Activated naive CD4-positive, alpha-beta T cell treated with anti-CD3 and anti-CD28 coated beads, Interleukin-2, amount 50 U/mL, for 72 hours (primary cell): ENCODE data around the gene IL1B. TPM values are rescaled to one million over a fixed set of nuclear protein-coding genes. Genes with fewer than 3 reads are reported as not detected.
"Not testable (repeated sequence)": the region's sequence is repeated elsewhere in the genome, so short reads cannot be mapped to it uniquely, and the experiment has no call there.

ENCODE experiments used
- ATAC-seq, 2 donors: fragments of 150-1000 bp; cut with Tn5 transposase; 2 replicates each; pipeline ENCODE4 v1.10.0; 2021; ENCODE audit warnings: mild to moderate bottlenecking in 2 of 2, moderate library complexity in 2 of 2
- DNase-seq, 2 donors: peaks; one replicate each; pipeline ENCODE4 v3.0.0; 2021 to 2022; ENCODE audit warnings: low spot score in 2 of 2
- H3K27ac Mint-ChIP-seq, 2 donors: one replicate each; pipeline ENCODE4 v1.8.0; 2022; ENCODE audit warnings: mild to moderate bottlenecking in 2 of 2, mixed read lengths in 2 of 2
- H3K36me3 Mint-ChIP-seq, 2 donors: one replicate each; pipeline ENCODE4 v1.8.0; 2022; ENCODE audit warnings: mixed read lengths in 2 of 2
- H3K9me3 Mint-ChIP-seq, 2 donors: one replicate each; pipeline ENCODE4 v1.8.0; 2022; ENCODE audit warnings: mixed read lengths in 2 of 2
- total RNA-seq, 2 donors: library from RNA; stranded (reverse); gene quantifications; one replicate each; pipeline ENCODE4 v1.2.3, GENCODE V29; 2022

The IL1B gene
- total RNA-seq, 2 donors from 2014 or later, result 0.25 TPM; not detected in 1

DNA sequence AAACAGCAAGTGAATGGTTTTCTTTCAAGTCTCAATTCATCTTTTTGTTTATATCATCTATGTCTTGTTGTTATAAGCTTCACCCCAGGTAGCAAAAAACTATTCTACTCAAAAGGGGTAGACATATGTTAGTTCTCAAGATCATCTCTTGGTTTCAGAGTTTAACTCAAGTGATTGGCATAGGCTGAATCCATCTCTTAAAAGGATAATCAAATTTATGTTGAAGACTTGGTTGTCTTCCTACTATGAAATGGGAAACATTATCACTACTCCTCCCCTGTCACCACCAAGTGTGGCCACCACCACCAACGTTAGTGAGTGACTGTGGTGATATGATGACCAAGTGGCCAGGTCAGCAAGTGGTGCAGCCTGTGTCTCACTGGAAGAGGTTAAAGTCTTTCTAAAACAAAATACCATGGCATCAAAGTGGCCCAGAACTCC is 1.5 kb downstream of the IL1B start:
- H3K9me3 Mint-ChIP-seq, result no peaks in the 10 kb centered on the region
- DNase-seq, result no peak
- ATAC-seq, result no peak
- no peak overlapping the region for H3K27ac Mint-ChIP-seq
- no peaks in the 10 kb centered on the region for H3K36me3 Mint-ChIP-seq

DNA sequence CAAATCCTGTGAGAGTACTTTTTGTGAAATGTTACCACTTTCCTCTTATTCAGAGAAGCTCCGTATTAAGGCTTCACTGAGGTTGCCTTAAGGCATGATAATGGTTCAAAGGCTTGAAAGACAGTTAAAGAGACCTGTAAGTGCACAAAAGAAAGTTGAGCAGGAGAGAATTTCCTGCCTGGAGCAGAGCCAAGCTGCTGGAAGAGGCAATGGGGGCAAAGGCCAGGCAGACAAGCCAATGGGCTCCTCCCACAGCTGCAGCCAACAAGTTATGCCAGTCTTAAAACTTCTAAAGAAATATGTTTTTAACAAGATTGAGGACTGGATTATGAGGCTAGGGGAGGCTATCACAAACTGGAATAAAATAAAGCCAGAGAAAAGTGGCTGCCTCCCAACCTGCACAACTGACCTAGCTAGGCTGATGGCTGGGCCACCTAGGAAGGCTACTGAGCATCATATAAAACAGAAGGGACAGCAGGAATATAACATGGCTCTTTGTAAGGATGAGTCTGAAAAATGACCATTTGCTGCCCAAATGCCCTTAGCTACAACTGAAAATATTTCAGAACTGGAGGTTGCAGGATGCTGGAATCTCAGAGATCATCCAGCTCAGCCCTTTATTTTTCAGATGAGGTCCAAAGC is 2.1 kb downstream of the IL1B start:
- DNase-seq, result no peak
- Mint-ChIP-seq H3K9me3 (no peaks in the 10 kb centered on the region), H3K36me3 (no peaks in the 10 kb centered on the region), H3K27ac (no peak overlapping the region)
- ATAC-seq, result no peak

DNA sequence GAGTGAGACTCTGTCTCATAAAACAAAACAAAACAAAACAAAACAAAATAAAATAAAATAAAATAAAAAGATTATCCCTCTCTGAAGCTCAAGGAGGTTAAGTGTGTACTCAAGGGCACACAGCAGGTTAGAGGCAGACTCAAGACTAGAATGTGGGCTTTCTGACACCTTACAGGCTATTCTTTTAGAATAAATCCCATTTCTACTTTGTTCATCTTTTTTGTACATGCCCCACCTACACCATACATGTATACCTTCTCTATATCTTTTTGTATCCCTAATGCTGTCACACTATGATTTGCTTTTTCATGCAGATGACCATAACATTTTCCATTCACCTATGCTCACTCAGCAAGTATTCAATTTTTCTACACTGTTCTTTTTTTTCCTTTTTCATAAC is 2.6 kb downstream of the IL1B start:
- Mint-ChIP-seq H3K36me3 (no peaks in the 10 kb centered on the region), H3K9me3 (no peaks in the 10 kb centered on the region), H3K27ac (no peak overlapping the region)
- DNase-seq, result no peak
- ATAC-seq, result no peak

DNA sequence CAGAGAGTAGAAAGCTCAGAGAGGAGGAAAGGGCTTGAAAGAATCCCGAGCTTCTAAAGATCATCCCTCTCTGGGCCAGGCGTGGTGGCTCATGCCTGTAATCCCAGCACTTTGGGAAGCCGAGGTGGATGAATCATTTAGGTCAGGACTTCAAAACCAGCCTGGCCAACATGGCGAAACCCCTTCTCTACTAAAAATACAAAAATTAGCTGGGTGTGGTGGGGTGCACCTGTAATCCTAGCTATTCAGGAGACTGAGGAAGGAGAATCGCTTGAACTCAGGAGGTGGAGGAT is 3.0 kb downstream of the IL1B start:
- not testable (repeated sequence) for H3K36me3 Mint-ChIP-seq, DNase-seq, ATAC-seq, H3K9me3 Mint-ChIP-seq, H3K27ac Mint-ChIP-seq

DNA sequence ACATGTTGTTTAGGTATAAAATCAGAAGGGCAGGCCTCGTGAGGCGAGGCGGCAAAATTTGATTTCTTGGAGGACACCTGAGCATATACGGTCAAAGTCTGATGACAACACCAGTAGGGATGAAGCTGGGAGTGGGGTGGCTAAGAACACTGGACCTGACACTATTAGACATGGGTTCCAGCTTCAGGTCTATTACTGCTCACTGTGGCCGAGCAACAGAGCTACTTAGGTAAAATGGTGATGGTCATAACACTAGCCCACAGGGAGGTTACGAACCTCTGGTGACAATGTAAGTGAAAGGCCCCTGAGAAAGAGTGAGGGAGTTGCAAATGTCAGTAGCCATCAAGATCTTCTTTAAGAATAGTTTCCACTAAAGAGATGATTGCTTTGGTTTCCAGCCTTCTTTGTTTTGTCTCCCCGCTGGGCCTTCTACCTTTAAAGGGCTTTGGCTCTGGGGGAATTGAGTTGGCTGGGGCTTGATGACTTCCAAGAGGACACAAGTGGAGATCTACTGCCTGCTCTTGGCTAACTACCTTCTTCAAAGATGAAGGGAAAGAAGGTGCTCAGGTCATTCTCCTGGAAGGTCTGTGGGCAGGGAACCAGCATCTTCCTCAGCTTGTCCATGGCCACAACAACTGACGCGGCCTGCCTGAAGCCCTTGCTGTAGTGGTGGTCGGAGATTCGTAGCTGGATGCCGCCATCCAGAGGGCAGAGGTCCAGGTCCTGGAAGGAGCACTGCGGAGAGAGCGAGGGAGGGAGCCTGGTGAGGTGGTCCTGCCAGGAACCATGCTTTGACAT is 3.5 kb downstream of the IL1B start:
- no peaks in the 10 kb centered on the region for H3K9me3 Mint-ChIP-seq
- no peak overlapping the region for H3K27ac Mint-ChIP-seq
- no peak for DNase-seq
- H3K36me3 Mint-ChIP-seq, result no peaks in the 10 kb centered on the region
- no peak for ATAC-seq

DNA sequence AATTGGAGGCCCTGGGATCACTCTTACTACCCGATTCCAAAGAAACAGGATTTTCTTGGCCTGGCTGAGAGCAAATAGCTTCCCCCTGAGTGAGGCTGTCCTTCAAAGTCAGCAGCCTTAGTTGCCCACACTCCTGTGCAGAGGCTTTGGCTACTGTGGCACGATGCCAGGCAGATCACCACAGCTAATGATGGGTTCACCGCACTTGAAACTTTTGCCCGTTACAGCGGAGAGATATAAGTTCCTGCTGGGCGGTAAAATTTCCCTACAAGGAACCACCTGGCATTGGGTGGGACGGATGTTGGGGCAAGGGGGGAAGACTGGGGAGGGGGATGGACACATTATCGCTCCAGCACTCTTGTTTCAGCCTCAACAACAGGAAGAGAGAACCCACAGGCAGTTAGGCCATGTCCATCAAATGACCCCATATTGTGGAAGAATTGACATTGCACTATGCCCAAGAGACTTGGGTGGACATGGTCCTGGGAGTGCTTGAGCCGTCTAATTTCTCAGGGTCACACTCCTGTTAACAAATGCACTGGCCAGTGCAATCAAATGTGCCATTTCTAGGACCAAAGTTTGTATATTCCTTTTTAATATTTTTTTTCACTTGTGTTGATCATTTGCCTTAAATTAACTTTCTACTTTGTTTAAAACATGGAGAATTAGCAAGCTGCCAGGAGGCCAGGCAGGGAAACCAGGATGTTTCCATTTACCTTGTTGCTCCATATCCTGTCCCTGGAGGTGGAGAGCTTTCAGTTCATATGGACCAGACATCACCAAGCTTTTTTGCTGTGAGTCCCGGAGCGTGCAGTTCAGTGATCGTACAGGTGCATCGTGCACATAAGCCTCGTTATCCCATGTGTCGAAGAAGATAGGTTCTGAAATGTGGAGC is 4.4 kb downstream of the IL1B start:
- Mint-ChIP-seq H3K36me3 (no peaks in the 10 kb centered on the region), H3K9me3 (no peaks in the 10 kb centered on the region), H3K27ac (no peak overlapping the region)
- no peak for DNase-seq
- ATAC-seq, result no peak

DNA sequence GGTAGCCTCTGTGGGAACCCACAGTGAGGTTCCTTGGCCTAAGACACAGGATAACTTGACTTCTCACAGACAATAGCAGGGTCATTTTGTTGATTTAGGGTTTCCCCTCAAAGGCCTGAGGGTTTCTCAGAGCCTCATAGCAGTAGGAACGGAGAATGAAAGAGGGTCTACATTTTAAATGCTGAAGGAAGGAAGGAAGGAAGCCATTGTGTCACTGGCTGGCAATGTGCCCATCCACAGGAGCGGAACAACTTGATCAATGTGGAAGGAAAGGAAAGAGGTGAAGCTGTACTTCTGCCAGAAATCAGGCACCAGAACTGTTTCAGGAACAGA is 5.1 kb downstream of the IL1B start:
- Mint-ChIP-seq H3K36me3 (no peaks in the 10 kb centered on the region), H3K27ac (no peak overlapping the region), H3K9me3 (no peaks in the 10 kb centered on the region)
- ATAC-seq, result no peak
- no peak for DNase-seq

DNA sequence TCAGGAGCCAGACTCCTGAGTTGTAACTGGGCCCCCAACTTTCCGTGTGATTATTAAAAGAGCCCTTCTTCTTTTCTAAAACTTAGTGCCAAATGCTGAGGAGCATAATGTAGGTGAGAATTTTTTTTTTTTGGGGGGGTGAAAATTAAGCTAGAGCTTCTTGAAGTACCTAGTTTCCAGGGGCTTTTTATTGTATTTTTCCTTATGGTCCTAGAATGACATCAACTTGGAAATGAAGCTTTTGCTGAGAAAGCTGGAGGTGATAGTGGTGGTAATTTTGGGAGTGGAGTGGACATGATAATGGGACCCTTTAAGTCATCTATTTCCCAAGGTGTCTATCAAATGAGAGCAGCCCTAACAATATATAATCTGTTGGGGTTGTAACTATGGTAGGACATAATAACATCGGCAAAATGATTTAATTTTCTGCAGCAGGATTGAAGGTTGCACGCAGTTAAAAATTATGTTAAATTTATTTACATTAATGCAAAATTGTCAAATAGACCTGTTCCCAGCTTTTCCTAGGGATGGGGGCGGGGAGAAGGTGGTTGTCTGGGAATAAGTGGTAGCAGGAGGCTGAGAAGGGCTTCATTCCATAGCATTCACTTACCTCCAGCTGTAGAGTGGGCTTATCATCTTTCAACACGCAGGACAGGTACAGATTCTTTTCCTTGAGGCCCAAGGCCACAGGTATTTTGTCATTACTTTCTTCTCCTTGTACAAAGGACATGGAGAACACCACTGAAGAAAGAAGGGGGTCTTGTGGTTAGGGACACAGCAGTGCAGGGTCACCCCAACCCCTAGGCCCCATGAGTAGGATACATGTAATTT is 5.7 kb downstream of the IL1B start:
- Mint-ChIP-seq H3K9me3 (no peaks in the 10 kb centered on the region), H3K36me3 (no peaks in the 10 kb centered on the region), H3K27ac (no peak overlapping the region)
- DNase-seq (no peak), ATAC-seq (no peak)

DNA sequence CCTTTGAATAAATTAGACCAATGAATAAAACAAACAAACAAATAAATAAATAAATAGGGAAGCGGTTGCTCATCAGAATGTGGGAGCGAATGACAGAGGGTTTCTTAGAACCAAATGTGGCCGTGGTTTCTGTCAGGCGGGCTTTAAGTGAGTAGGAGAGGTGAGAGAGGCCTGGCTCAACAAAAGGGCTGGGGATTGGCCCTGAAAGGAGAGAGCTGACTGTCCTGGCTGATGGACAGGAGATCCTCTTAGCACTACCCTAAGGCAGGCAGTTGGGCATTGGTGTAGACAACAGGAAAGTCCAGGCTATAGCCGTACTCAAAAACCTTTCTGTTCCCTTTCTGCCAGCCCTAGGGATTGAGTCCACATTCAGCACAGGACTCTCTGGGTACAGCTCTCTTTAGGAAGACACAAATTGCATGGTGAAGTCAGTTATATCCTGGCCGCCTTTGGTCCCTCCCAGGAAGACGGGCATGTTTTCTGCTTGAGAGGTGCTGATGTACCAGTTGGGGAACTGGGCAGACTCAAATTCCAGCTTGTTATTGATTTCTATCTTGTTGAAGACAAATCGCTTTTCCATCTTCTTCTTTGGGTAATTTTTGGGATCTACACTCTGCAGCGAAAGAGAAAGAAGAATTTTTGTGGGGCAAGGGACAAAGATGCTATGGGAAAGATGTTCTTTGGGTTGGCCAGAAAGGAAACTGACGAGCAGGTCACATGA is 6.5 kb downstream of the IL1B start:
- ATAC-seq (no peak), DNase-seq (no peak)
- Mint-ChIP-seq H3K36me3 (no peaks in the 10 kb centered on the region), H3K27ac (no peak overlapping the region), H3K9me3 (no peaks in the 10 kb centered on the region)

DNA sequence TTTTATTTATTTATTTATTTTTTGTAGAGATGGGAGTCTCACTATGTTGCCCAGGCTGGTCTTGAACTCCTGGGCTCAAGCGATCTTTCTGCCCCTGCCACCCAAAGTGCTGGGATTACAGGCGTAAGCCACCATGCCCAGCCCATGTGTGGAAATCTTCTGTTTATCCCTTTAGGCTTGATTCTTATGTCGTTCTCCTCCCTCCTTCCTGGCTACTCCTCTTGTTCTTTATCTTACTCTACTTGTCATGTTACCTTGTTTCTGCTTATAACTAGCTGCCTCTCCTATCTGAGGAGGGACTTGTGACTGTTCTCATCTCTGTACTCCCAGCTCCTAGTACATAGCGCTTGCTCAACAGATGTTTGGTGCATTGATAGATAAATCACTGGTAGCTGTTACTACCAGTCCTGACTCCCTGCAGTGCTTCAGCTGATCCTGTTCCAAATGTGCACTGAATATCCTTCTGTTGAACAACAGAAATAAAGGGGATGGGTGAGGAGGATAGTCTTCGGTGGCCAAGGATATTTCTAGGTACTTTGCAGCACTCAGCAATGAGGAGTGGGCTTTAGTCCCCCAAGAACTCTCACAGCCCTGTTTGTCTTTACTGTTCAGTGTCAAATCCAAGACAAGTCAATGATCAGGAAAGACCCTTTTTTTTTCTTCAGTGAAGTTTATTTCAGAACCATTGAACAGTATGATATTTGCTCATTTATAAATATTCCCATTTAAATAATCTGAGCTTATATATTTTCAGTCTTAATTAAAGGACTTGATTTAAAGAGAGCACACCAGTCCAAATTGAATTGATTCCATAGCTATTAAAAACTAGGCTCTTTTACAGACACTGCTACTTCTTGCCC is 7.2 kb downstream of the IL1B start:
- DNase-seq, result no peak
- no peaks in the 10 kb centered on the region for H3K9me3 Mint-ChIP-seq
- no peak overlapping the region for H3K27ac Mint-ChIP-seq
- no peak for ATAC-seq
- no peaks in the 10 kb centered on the region for H3K36me3 Mint-ChIP-seq

DNA sequence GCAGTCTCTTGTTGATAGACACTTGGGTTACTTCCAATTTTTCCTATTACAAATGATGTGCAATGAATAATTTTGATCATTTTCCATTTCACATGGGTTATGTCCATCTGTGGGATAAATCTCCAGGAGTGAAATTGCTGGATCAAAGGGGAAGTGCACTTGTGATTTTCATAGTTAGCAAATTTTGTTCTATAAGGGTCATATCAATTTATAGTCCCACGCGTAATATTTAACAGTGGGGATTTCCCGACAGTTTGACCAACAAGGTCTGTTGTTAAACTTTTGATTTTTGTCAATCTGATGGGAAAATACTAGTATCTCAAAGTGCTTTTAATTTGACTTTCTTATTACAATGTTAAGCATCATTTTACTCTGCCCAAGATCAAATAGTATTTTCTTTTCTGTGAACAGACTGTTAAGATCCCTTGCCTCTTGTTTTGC is 8.3 kb downstream of the IL1B start:
- no peak for ATAC-seq
- DNase-seq, result no peak
- no peaks in the 10 kb centered on the region for H3K9me3 Mint-ChIP-seq
- H3K36me3 Mint-ChIP-seq, result no peaks in the 10 kb centered on the region
- no peak overlapping the region for H3K27ac Mint-ChIP-seq

DNA sequence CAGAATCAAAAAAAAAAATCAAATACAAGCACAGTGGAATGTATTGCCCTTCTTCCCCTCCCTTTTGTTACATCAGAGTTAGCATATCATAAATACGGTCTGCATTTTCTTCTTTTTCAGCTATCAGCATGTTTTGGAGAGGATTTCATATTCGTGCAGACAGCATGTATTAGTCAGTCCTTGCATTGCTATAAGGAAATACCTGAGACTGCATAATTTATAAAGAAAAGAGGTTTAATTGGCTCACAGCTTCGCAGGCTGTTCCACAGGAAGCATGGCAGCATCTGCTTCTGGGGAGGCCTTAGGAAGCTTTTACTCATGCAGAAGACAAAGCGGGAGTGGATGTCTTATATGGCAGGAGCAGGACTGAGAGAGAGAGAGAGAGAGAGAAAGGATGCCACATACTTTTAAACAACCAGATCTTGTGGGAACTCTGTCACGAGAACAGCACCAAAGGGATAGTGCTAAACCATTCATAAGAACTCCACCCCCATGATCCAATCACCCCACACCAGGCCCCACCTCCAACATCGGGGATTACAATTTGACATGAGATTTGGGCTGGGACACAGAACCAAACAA is 8.9 kb downstream of the IL1B start:
- ATAC-seq (no peak), DNase-seq (no peak)
- Mint-ChIP-seq H3K9me3 (no peaks in the 10 kb centered on the region), H3K27ac (no peak overlapping the region), H3K36me3 (no peaks in the 10 kb centered on the region)

DNA sequence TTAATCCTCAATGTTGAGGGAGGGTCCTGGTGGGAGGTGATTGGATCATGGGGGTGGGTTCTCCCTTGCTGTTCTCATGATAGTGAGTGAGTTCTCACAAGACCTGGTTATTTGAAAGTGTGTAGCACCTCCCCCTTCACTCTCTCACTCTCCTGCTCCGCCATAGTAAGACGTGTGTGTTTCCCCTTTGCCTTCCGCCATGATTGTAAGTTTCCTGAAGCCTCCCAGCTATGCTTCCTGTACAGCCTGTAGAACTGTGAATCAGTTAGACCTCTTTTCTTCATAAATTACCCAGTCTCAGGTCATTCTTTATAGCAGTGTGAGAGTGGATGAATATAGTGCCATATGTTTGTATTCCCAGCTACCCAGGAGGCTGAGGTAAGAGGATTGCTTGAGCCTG is 9.6 kb downstream of the IL1B start:
- Mint-ChIP-seq H3K9me3 (no peaks in the 10 kb centered on the region), H3K36me3 (no peaks in the 10 kb centered on the region), H3K27ac (no peak overlapping the region)

DNA sequence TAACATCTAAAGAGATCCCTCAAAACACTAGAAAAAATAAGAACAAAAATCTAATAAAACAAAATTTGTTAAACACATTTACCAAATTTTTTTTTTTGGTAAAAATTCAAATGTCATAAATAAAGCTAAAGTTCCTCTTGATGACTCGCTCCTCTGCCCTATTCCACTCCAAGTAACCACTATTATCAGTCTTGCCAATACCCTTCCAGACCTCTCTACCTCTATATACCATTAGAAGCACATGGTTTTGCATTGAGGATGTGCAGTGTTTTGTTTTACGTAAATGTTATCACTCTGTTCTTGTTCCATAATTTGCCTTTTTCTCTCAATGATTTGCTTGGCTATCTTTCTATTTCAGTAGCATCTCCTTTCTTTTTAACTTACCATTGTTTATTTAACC is 10.9 kb downstream of the IL1B start:
- Mint-ChIP-seq H3K36me3 (no peaks in the 10 kb centered on the region), H3K27ac (no peak overlapping the region), H3K9me3 (no peaks in the 10 kb centered on the region)
- DNase-seq (no peak), ATAC-seq (no peak)

More for the DNA sequence above, 9.6 kb downstream of the IL1B start:
- no peak for ATAC-seq
- no peak for DNase-seq

DNA sequence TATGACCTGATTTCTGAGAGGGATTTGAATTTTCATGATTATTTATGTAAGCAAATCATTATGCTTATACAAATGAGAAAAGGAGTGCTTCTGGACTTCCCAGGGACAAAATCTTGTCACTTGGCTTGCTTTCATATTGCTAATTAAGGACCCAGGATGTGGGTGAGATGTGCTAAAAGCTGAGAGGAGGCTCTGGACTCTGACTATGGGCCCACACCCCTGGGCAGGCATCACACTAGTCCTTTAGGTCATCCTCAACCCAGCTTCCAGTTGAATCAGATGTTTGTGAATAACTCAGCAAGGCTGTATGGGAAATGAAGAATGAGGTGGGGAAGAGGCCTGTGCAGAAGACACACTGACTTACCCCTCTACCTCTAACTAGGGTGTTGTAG is 11.9 kb downstream of the IL1B start:
- no peaks in the 10 kb centered on the region for H3K36me3 Mint-ChIP-seq
- peak overlapping the region in 1 of 2 donors; percentile 22 for H3K27ac Mint-ChIP-seq
- DNase-seq (no peak), ATAC-seq (no peak)
- H3K9me3 Mint-ChIP-seq, result no peaks in the 10 kb centered on the region
